HG02798 (cell line): ENCODE results near the gene TBC1D5.
A peak's percentile ranks its signal among the peaks of the same experiment; 100 is the strongest.

Experiments used
- ATAC-seq: cut with Tn5 transposase; IDR thresholded peaks from one replicate; pipeline ENCODE4 v1.9.1; 2021; ENCODE audit warnings: mild to moderate bottlenecking; ENCODE audit not compliant: unreplicated experiment, poor library complexity

TBC1D5 gene

DNA sequence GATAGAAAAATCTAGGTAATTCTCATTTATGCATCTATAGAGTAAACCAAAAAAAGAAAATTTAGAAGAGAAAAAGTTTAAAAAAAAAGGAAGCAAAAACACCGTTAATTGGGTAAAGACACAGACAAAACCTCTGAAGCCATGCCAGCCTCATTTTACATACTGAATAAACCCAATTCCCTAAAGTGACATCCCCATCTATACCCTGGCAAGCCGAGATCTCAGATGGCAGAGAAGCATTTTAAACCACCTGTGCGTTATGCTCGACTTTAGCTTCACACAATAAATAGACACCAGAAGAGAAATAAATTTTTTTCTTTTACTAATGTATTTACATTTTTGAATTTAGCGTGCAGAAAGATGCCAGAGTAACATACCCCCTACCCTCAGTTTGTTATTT, 475.6 kb downstream of the TBC1D5 start:
- no peak for ATAC-seq

DNA sequence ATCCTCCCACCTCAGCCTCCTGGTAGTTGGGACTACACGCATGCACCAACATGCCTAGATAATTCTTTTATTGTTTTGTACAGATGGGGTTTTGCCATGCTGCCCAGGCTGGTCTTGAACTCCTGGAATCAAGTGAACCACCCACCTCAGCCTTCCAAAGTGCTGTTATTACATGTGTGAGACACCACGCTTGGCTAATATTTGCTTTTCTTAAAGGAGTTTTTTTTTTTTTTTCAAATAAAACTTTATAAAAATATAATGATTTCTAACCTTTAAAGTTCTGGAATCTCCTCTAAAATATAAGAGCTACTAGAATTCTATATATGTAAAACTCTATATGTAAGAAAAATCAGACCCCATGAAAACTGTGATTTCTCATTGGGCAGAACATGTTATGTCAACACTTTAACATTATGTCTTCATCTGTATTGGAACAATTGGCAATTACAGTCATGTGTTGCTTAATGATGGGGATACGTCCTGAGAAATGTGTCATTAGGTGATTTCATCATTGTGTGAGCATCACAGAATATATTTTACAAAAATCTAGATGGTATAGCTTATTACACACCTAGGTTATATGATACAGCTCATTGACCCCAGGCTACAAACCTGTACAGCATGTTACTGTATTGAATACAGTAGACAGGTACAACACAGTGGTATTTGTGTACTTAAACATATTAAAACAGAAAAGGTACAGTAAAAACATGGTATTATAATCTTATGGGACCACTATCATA, 480.6 kb downstream of the TBC1D5 start:
- no peak for ATAC-seq

DNA sequence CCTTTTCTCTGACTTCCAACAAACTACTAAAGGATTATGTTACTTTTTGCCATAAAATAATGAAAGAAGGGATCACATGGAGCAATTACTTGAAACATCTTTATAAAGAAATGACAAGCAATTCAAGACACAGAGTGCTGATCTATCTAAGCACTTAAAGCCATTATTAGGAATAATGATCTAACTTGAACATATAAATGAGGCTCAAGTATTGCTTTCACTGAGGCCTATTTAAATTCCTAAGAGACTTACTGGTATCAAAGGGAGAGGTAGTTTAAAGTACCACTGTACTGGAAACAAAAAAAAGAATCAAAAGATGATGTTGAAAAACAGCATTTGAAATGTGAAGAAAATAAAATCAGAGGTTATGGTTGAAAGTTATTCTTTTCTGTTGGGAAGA, 482.2 kb downstream of the TBC1D5 start:
- ATAC-seq: no peak

DNA sequence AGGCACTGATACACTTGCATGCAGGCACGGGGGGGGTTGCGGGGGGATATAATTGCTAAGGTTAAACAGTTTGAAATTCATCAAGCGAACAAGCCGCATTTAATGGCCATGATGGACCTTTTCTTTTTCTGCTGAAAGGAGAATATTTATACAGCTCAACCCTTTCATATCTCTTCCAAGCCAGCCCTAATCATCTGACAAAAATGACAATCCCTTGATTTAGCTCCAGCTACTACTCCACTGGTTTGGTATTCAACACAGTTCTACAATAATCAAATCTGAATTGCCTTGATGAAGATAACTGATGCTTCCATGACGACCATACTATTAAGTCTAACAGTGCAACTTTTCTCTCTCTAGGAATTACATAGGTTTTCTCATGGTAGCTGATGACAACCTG, 482.7 kb downstream of the TBC1D5 start:
- no peak for ATAC-seq

DNA sequence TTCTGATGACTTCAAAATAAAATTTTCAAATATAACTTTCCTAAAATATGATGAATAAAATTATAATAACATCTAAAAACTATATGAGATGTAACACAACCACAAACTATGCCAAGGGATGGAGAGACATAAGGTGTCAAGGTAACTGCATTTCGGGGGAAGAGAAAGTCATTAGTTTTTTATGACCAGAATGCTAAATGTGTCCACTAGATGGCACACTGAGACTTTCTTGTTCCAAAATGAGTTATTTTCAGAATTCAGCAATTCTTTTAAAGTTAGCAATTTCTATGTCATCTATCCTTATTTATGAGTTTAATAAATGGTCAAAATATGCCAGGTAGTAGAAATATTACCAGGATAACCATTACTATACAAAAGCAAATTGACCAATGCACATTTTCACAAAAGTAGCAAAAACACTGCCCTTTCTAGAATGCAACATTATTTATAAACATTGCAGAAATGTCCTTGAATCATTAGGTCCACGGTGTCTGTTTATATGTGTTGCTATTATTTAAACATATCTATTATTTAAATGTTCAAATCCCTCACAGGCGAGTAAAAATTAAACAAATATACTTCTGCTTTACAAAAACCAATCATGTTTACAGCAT, 483.5 kb downstream of the TBC1D5 start:
- no peak for ATAC-seq

DNA sequence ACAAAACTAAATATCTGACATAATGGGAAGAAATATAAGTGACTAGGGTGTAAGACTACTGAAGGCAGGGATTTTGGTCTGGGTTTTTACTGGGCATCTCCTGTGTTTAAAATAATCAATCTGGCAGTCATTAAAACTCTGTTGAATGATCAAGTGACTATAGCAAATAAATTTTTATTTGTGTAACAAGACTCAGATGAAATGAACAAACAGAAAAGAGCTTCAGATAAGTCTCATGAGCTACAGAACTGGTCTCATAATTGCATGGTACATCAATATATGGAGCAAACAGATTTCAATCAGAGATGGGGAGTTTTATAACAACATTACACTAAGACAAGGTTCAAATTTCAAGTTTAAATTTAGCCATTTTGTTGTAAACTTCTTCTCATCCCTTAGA, 485.2 kb downstream of the TBC1D5 start:
- ATAC-seq: no peak

DNA sequence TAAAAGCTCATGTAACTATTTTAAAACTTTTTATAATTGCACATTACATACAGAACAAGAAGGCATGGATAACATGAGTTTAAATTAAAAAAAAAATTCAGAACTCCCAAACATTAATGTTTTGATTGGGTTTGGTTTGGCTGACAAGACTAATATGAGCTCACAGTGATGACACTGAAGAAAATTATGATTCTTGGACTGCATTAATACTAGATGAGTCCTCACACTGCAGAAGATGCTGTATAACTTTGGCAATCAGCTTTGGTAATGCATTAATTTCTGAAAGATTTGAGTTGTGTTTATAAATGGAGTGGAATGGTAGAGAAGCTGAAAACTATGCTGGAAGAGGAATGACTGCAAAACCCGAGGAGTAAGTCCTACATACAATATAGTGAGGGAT, 498.8 kb downstream of the TBC1D5 start:
- no peak for ATAC-seq

DNA sequence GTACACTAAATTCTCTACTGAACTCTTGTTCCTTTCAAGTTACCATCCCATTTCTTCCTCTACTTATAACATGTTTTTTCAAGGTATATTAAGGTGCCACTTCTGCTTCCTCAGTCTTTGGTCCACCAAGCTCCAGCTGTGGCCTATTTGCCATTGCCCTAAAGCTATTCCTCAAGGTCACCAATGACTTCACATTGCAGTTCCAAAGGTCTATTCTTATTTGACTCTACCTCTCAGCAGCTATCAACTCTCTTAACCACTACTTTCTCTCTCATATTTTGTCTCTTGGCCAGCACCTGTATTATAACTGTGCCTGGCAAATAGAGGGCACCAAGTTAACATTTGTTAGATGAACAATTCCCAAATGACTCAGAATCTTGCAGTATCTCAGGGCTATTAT, 503.0 kb downstream of the TBC1D5 start:
- no peak for ATAC-seq

DNA sequence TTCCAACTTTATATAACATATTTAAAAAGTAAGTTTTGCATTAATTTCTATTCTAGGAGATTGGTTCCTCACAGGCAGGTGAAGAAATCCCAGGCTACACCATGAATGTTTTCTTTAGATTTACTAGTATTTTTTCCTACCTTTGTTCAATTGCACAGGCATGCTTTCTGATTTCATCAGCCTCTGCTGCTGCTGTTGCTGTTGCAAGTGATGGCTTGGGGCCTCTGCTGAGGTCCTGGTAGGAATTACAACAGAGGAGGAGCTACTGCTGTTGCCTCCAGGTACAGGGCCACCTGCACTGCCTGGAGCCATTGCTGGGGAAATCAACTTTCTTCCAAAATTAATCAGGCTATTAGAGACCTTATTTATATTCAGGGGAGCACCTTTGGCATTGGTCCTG, 504.4 kb downstream of the TBC1D5 start:
- no peak for ATAC-seq

DNA sequence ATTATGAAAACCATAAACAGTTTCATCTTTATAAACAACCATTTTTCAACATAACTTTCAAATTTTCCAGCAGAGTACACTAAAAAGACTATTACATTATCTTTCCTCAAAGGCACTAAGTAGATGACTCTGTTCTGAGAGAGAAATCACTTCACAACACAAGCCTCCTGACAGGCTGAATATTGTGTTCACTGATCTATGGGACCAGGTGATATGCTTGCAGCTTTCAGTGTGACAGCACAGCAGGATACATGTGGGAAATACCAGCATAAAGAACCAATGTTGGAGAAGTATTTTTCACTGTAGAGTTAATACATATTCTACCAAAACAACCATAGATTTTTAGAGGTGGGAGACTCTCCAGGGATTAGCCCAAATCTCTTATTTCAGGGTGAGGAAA, 507.1 kb downstream of the TBC1D5 start:
- ATAC-seq: no peak

DNA sequence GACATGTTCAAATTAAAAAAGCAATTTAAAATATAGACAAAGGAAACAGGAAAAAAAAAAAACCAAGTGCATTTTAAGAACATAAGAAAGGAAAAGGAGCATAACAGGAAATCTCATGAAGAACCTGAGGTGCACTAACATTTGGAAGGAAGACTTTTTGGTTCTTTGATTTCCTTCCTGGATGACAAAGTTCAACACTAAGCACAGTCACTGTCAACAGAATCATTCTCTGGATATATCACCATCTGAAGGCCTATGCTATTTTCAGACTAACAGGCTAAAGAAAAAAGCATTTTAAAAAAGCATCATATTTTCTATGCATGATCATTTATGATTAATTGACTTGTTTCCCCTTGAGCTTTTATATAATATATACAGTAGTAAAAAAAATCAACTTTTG, 508.0 kb downstream of the TBC1D5 start:
- ATAC-seq: no peak

DNA sequence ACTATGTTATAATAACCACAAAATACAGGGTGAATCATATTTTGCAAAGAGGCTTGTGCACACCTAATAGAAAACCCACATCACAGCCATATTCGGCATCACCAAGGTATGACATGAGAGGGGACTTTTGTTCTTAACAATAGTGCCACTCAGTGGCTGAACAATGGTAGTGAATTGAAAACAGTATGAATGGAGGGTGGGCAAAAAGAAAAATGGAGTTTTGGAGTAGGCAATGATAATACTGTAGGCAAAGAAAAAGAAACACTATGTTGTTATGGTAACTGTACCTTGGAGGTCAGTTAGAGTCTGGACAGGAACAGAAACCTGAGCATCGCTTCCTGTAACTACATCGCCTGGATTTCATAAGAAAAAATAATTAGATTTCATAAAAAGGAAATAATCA, 509.0 kb downstream of the TBC1D5 start:
- peak; percentile 93 for ATAC-seq

DNA sequence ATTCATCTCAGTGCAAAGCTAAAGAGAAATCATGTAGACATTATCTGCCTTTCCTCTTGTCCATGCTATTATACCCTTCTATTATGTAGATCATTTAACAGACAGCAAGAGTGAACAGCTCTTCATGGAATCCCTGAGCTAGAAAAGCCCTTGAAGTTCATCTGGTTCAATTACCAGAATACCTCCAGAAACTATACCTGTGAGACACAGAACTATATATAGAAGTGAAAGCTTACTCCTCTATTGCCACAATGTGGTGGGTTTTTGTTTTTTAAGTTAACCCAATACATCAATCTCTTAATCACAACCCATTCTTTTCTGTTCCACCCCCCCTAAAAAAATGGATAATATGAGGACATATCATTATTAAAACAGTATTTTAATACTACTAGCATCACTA, 510.0 kb downstream of the TBC1D5 start:
- ATAC-seq: no peak

DNA sequence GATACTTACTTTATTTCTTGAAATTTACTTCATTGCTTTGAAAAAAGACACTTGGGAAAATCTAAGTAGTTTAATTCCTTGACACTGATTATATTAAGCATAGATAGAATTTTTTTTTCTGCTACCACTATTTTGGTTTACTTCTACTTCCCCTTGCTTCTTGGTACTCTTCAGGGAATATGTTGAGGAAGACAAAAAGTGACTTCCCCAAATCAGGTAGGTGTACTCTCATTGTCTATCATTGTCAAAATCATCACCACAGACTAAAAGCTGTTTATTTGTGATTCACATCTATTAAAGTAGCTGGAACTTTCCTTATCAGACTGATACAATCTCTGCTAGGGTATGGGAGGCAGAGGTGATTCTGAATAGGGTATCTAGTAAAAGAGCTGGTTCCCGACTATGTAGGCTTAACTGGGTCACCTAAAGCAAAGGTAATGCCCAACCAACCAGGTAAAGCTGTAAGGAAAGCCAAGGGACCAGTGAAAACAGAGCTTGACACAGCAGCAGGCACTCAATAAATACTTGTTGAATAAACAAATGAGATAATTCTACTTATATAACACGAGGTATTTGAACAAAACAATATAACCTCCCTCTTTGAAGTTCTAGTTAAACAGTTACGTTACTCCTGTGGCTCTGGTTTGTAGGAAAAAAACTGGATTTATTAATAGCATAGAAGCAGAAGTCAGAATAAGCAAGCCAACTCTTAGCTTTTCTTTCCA, 510.7 kb downstream of the TBC1D5 start:
- no peak for ATAC-seq

DNA sequence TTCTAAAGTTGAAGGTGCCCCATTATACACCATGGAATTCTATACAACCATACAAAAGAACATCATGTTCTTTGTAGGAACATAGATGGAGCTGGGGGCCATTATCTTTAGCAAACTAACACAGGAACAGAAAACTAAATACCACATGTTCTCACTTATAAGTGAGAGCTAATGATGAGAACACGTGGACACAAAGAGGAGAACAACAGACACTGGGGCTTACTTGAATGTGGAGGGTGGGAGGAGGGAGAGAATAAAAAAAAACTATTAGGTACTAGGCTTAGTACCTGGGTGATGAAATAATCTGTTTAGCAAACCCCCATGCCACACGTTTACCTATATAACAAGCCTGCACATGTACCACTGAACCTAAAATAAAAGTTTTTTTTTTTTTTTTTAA, 515.0 kb downstream of the TBC1D5 start:
- ATAC-seq: no peak

DNA sequence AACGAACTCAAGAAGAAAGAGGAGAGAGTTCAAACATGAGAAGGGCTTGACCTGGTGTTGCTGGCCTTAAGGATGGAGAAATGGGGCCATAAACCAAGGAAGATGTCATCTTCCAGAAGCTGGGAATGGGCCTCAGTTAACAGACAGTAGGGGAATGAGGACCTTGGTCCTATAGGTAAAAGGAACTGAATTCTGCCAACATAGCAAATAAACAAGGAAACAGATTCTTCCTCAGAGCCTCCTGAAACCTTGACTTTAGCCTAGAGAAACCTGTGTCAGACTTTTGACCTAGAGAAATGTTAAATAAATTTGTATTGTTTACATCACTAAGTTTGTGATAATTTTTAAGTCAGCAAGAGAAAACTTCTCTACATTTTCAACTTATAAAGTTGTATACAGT, 520.9 kb downstream of the TBC1D5 start:
- ATAC-seq: no peak

DNA sequence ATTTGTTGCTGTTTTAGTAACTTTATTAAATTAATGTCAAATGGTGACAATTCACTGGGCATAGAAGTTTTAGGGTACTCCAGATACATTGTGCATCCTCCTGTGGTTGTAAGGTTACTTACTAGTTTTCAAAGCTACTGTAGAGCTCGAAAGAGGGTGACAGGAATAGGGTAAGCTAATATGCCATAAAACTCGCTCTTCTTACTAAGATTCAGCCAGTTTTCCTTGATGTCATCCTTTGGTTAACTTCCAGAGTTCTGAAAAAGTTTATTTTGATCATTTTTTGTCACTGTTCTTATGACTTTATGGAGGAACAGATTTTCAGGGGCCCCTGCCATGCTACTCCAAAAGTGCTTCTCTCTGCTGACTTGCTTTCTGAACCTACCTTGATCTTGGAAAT, 522.8 kb downstream of the TBC1D5 start:
- ATAC-seq: no peak

DNA sequence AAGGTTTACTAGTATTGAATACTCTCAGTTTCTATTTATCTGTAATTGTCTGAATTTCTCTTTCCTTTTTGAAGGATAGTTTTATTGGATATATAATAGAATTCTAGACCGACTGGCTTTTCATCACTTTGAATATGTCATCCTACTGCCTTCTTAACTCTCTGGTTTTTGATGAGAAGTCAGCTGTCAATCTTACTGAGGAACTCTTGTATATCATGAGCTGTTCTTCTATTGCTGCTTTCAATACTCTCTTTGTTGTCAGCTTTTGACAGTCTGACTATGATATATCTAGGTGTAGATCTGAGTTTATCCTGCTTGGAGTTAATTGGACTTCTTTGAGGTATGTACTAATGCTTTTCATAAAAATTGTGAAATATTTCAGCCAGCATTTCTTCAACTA, 523.8 kb downstream of the TBC1D5 start:
- ATAC-seq: no peak

DNA sequence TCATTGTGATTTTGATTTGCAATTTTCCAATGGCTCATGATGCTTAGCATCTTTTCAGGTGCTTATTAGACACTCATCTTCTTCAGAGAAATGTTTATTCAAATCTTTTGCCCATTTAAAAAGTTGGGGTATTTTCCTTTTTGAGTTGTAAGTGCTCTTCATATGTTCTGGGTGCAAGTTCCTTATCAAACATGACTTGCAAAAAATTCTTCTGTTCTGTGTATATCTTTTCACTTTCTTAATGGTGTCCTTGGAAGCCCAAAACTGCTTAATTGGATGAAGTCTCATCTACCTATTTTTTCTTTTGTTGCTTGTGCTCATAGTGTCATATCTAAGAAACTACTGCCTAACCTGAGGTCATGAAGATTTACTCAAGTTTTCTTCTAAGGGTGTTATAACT, 524.8 kb downstream of the TBC1D5 start:
- ATAC-seq: no peak

DNA sequence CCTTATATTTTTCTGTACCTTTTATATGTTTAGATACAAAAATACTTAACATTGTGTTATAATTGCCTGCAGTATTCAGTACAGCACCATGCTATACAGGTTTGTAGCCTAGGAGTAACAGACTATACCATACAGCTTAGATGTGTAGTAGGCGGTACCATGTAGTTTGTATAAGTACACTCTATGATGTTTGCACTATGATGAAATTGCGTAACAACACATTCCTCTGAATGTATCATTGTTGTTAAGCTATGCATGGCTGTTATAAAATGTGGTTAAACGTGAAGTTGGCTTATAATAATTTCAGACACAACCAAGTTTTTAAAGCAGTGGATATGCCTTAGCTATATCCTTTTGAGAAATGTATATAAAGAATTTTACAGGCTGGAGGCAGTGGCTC, 529.3 kb downstream of the TBC1D5 start:
- no peak for ATAC-seq

DNA sequence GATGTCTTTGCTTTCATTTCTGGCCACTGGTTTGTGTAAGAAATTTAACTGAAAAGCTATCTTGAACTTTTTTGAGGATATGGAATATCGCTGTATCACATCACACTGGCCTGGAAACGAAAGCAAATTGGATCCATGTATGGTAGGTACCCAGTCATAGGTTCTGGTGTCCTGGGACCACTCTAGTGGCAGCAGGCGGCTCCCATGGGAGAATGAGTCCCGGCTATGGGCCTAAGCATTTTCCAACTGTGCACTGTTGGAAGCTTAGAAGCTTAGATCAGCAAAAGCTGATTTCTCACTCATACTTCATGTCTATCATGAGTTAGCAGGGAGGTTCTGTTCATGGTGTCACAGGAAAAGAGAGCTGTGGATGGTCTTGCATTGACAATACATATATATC, 534.5 kb downstream of the TBC1D5 start:
- ATAC-seq: no peak

DNA sequence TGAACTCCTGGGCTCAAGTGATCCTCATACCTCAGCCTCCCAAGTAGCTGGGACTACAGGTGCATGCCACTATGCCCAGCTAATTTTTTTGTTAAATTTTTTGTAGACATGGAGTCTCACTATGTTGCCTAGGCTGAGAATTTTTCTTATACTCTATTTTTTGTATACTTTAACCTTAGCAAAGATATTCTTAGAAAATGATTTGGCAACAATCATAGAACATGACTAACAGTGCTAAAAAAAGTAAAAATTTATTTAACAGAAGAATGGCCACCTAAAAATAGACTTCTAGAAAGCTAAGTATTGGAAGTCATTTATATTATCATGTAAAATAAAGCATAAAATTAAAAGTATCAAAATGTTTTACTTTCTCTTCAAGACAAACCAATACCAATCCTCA, 535.4 kb downstream of the TBC1D5 start:
- no peak for ATAC-seq
